HG03469 (cell line): ENCODE results near the gene VIPR2.
"Not testable (repeated sequence)": the region's sequence is repeated elsewhere in the genome, so short reads cannot be mapped to it uniquely, and the experiment has no call there.

Experiments
- ATAC-seq: cut with Tn5 transposase; IDR thresholded peaks from one replicate; pipeline ENCODE4 v1.9.1; 2021; ENCODE audit warnings: mild to moderate bottlenecking, moderate library complexity, moderate number of reproducible peaks; ENCODE audit not compliant: unreplicated experiment

The VIPR2 gene

DNA sequence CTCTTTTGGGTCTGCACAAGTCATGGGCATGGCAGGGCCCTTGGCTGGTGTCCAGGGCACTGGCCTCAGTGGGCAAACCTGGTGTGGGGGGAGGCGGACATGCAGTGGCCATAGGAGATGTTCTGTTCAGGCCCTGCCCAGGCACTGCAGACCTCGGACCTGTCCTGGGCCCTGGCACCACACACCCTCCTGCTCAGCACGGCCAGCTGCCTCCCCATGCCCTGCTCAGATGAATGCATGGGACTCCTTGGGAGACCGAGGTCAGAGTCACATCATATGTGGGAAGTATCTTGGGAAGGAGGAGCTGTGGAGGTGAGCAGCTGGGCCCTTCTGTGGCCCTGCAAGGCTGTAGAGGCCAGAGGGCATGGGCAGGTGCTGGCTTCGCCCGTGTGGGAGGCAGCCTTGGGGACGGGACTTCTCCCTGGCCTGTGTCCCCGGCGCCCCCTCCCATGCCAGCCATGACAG lies 130.8 kb downstream of the VIPR2 start:
- ATAC-seq, result no peak

DNA sequence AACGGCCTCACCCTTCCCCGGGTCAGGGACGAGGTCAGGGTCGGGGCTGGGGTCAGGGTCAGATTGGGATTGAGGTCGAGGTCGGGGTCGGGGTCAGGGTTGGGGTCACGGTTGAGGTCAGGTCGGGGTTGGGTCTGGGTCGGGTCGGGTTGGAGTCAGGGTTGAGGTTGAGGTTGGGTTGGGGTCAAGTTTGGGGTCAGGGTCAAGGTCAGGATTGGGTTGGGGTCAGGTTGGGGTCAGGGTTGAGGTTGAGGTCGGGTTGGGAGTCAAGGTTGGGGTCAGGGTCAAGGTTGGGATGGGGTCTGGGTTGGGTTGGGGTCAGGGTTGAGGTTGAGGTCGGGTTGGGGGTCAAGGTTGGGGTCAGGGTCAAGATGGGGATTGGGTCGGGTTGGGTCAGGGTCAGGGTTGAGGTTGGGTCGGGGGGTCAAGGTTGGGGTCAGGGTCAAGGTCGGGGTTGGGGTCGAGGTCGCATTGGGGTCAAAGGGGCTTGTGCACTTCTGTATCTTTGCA lies 131.4 kb downstream of the VIPR2 start:
- ATAC-seq, result no peak

DNA sequence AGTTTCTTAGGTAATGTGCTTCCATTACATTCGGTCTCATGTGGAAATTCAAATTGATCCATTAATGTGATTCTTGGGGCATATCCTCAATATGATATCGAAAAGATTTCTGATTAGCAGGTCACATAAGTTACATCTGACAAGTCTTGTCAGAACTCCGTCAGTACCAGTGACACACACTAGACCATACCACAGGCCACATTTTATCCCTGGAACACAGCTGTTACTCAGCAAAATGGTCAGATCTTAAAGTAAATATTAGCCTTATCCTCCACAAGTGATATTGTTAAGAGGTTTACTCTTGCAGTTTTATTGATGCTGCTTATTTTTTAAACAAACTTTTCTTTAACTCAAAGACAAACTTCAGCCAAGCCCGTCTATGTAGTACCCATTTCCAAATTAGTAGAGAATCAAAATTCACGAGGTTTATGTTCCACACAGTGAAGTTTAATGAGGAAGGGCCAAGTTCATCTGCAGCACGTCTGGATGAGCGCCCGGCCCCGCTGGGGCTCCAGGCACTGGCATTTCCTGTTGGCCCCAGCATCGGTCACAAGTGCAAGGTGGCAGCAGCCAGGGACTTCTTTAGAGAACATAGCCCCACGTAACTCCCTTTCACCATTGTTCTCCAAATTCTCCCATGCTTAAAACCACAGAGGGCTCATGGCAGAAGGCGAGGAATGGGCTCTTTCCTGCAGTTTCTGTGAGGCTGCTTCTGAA lies 132.2 kb downstream of the VIPR2 start:
- ATAC-seq, result no peak

DNA sequence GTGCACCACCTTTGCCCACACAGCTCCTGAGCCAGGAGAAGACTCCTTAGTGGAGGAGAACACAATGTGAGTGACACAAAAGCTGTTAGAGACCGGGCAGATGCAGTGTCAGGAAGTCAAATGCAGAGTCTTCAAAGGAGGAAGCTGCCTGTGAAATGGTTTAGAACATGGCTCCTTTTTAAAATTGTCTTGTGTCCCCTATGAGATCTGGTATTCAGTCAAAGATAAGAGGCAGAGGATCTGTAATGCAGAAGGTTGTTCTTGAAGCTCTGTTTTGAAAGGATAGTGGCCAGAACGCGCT lies 133.0 kb downstream of the VIPR2 start:
- no peak for ATAC-seq

DNA sequence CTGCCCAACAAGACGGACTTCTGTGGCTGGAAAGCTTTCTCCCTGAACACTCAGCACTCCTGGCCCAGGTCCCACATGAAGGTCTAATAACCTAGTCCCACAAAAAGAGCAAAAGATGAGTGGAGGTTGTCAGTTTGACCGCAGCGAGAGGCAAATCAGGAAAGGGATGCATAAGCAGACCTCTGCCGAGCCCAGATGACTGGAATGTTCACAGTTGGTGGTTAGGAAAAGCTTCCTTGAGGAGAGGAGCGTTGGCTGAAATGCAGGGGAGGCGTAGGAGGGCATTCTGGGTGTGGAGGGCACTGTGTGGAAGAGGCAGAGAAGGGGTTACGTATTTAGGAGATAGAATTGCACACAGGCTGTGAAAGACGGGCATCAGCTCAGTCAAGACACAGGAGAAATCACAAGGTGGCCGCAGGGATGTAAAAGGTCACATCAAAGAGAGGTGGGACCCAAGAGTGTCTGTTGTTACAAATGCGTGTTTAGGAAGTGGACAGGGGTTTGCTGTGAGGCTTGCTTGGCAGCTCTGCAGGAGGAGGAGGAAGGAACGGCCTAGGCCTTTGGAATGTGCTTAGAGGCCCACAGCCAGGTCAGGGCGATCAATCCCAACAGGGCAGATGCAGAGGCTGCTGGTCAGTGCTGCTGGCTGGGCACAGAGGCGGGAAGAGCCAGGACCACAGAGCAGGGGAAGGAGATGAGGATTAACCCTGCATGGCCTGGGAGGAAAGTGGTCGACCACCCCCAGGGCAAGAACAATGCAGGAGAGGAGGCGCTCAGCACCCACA lies 133.5 kb downstream of the VIPR2 start:
- ATAC-seq, result no peak

DNA sequence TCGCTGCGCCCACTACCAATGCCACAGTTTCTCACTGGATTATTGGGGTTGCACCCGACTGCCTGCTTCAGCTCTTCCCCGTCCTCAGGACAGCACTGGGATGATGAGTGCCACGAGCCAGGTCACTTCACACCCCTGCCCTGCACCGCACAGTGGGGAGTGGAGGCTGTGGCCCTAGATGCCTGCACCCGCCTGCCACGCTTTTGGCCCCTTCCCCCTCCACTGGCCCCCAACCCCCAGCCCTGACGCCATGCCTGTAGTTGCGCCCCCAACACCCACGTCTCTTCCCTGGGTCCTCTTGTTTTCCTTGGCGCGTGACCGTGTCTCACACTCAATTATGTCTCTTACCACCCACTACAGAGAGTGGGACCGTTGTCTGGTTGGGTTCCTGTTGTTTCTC lies 134.3 kb downstream of the VIPR2 start:
- ATAC-seq, result no peak

DNA sequence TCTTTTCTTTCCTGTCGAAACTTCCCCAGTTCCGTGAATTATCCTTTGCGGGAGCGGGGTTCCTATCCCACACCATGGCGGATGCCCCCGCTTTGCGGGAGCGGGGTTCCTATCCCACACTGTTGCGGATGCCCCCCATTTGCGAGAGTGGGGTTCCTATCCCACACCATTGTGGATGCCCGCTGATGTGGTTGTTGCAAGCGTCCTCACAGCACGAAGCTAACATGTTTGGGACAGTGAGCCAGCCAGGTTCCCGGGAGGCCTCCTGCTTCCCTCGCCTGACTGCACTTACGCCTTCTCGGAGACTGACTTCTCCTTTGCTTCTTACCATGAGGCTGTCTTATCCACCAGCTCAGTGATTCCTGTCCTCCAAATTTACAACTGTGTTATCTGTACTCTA lies 134.7 kb downstream of the VIPR2 start:
- ATAC-seq, result no peak

DNA sequence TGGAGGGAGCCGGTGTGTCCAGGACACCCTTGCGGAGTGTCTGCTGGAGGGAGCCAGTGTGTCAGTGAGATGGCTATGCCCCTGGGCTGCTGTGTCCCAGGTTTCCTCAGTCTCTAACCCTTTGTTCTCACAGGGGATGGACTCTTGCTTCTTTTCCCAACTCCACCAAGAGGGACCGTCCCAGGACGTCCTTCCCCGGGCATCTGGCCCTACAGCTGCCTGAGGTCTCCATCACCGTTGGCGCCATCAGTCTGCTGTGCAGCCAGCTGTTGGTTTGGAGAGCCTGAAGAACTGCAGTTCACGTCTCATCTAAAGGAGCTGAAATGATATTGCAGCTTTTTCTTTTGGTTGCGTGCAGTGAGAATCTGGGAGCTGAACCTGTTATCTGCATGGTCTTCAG lies 136.2 kb downstream of the VIPR2 start:
- no peak for ATAC-seq

DNA sequence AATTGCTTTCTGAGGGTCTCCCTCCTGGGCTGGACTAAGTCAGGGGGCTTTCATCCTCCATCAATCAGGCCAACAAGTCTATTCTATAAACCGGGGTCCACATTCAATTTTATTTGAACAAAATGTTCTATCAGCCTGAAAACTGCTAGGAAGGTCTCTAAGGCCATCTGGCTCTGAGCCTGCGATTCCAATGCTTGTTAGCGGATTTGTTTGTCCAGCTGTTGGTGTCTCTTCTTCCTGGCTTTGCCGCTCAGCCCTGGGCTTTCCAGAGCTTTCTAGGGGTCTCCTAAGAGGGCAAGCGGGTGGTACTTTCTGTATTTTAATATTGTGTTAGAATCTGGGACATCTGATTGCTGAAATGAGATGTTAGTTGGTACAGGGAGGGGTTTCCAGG lies 136.7 kb downstream of the VIPR2 start:
- no peak for ATAC-seq

DNA sequence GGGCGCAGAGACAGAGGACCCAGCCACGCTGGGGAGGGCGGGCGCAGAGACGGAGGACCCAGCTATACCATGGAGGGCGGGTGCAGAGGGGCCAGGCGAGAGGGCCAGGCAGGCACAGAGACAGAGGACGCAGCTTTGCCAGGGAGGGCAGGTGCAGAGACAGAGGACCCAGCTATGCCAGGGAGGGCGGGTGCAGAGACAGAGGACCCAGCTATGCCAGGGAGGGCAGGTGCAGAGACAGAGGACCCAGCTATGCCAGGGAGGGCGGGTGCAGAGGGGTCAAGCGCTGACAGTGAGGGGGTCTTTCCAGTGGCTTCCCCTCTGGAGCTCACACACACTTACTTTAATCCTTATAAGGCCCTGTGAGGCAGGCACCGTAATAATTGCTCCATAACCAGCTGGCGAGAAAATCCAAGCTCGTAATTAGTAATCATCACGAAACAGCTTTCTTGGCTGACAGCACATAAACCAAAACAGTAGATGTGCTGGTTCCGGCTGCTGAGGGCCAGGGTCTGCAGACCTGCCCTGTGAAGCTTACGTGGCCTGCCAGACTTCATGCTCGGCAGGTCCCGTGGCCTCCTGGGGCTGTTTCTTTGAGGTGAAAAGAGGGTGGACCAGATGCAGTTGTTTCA lies 137.2 kb downstream of the VIPR2 start:
- ATAC-seq, result no peak

DNA sequence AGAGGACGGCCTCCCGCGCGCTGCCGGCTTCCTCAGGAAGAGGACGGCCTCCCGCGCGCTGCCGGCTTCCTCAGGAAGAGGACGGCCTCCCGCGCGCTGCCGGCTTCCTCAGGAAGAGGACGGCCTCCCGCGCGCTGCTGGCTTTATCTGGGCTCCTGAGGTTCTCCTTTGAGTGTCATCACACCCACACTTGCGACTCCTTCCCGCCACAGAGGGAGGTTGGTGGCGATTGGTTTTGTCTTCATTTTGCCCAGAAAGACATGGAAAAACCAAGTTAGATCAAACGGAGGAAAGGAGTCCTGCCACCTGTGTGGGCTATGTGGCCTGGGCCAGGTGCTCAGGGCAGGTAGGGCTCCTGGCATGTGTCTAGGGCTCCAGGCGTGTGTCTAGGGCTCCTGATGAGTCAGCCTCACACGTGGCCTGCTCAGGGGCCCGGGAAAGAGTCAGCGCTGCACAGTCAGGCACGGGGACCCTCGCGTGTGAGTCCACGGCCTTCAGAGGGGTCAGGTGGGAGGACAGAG lies 138.0 kb downstream of the VIPR2 start:
- no peak for ATAC-seq

DNA sequence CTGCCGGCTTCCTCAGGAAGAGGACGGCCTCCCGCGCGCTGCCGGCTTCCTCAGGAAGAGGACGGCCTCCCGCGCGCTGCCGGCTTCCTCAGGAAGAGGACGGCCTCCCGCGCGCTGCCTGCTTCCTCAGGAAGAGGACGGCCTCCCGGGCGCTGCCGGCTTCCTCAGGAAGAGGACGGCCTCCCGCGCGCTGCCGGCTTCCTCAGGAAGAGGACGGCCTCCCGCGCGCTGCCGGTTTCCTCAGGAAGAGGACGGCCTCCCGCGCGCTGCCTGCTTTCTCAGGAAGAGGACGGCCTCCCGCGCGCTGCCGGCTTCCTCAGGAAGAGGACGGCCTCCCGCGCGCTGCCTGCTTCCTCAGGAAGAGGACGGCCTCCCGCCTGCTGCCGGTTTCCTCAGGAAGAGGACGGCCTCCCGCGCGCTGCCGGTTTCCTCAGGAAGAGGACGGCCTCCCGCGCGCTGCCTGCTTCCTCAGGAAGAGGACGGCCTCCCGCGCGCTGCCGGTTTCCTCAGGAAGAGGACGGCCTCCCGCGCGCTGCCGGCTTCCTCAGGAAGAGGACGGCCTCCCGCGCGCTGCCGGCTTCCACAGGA lies 138.6 kb downstream of the VIPR2 start:
- not testable (repeated sequence) for ATAC-seq

DNA sequence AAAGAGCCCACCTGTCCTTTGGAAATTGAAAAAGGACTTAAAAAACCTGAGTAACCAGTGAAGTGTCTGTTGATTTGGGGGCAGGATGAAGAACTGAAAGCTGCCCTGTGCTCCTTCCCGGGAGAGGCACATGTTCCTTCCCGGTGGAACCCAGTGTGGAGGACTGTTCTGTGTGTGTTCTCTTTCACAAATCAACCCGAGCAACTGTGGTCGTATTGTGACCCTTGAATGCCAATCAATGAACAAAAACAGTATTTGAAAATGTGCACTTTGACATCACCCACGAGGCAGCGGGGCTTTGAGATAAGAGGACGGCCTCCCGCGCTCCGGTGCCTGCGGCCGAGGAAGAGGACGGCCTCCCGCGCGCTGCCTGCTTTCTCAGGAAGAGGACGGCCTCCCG lies 139.0 kb downstream of the VIPR2 start:
- ATAC-seq, result no peak

DNA sequence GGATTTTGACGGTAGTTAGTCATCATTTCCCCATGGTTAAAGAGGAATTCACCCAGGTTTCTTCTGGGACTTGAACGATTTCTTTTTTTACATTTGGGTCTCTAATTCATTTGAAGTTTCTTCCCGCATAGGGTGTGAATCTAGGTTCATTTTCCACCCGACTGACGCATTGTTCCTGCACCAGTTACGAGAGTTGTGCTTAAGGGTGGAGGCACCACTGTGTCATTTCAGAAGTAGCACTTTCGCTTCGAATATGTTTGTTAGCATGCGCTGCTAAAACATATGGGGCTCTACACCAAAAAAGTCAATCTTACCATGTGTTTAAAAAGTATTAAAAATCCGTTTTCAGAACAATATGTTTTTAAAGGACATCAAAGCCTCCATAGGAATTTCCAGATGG lies 140.3 kb downstream of the VIPR2 start:
- ATAC-seq, result no peak

DNA sequence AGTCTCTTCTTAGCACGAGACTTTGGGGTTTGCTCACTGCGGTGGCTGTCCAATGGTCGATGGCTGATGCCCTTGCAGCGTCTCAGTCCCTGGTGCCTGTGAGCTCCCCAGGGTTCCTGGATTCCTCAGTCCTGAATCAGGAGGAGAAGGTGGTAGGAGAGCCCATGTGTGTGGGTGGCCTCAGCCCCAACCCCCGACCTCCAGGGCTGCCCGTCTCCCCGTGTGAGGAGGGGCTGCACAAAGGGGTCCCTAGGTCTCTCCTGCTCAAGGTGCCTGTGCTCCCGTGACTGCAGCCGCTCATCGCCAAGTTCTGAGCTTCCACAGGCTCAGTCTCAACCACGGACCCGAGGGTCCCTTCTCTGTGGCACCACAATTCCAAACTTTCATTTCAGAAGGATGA lies 142.9 kb downstream of the VIPR2 start:
- ATAC-seq, result no peak

DNA sequence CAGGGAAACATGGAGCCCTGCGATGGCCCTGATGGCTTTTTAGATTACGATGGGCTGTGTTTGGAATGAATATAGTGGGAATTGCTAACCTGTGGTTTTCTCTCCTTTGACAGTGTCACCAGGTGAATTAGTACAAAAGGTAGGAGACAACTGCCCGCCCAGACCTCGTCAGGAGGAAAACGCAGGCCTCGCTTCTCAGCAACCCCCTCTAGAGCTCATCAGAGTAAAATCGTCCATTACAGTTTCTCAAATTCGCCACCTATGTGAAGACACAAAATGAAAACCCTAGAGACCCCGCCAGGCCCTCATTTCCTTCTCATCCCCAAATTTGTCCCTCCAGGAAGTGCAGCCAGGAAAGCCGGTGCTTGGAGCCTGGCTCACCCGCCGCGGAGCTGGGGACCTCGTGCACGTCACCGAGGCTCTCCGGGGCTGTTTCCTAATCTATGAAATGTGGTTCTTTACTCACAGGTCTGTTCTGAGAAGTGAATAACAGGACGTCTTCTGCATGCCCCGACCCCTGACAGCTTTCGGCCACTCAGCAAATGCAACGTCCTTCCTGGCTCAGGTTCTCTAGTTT lies 143.7 kb downstream of the VIPR2 start:
- ATAC-seq, result no peak

DNA sequence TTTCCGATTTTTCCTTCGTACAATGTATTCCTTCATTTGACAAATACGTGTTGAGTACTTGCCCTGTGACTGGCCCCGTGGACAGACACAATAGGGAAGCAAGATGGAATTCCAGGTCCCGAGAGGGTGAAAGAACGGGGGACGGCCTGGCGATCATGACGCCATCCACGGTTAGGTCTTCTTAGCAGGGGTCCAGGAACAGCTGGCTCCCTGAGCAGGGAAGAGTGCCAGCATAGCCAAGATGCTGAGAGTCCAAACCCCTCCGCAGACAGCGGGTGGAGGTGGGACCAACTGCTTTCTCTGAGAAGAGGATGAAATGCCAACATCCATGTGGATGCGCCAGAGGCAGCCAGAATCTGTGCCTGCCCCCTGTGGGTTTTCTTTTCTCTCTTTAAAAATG lies 144.6 kb downstream of the VIPR2 start:
- no peak for ATAC-seq

DNA sequence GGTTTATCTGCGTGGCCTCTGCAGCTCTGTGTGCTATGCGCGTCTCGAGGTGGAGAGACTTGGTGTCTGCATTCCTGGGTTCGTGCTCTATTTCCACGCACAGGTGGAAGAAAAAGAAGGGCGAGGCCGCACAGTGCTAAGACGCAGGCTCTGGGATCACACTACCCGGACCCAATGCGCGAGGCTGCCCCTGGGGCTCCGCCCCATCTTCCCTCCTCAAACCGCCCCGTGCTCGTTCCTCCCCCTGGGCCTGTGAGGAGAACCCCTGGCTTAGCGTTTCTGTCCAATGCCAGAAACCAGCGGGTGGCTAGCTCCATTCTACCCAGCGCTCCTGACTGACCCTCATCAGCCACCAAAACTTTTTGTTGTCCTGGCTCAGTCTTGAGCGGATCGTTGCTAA lies 145.2 kb downstream of the VIPR2 start:
- no peak for ATAC-seq

DNA sequence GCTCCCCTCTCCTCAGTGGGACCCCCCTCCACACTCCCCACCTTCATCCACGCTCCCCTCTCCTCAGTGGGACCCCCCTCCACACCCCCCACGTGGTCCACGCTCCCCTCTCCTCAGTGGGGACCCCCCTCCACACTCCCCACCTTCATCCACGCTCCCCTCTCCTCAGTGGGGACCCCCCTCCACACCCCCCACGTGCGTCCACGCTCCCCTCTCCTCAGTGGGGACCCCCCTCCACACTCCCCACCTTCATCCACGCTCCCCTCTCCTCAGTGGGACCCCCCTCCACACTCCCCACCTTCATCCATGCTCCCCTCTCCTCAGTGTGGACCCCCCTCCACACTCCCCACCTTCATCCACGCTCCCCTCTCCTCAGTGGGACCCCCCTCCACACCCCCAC lies 146.4 kb downstream of the VIPR2 start:
- ATAC-seq, result not testable (repeated sequence)

DNA sequence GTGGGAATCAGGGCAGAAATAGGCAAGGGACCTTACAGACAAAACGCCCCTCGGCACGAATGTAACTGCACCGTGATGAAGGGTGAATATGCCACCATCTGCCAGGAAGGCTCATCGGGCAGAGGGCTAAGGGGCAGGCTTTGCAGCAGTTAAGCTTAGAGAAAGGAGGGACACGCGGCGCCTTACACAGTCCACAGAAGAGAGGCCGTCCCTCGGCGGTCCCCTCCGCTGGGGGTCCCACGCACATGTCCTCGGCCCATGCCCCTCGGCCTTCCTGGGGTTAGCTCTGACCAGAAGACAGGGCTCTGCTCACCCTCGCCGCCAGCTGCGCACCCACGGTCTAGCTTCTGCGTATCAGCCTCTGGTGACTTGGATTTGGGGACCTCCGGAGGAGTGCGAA lies 147.2 kb downstream of the VIPR2 start:
- ATAC-seq, result no peak

DNA sequence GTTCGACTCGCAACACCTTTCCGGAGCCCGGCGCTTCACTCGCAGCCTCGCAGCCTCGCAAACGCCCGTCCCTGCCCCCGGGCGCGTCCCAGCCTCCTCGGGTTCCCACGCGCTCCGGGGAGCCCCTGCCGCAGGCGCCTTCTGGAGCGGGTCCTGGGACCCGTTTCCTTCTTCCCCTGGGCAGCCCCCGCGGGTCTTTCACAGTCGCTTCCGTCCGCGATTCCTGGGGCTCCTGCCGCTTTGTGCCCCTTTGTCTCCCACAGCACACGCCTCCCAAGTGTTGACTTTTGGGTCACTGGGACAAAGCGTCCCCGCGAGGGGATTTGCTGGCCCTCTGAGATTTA lies 147.6 kb downstream of the VIPR2 start:
- ATAC-seq, result no peak
